ENCODE measurements around the gene TNFRSF9. TPM values are rescaled to one million over a fixed set of nuclear protein-coding genes. Genes with fewer than 3 reads are reported as not detected.

Gene TNFRSF9
- polyA plus RNA-seq, 1 donor (not counting 4 experiments of a cell fraction or from before 2014, with no cell fraction given): not detected

DNA sequence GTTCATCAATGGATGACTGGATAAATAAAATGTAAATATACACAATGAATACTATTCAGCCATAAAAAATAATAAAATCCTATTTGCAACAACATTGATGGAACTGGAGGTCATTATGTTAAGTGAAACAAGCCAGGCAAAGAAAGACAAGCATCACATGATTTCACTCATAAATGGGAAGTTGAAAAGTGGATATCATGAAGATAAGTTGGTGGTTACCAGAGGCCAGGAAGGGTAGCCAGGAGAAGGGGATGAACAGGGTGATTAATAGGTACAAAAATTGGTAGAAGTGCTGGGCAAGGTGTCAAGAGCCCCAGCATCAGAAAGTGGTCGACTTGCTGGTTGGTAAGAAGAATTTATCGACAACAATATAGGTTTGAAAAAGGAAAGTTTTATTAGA is 19.5 kb upstream of the TNFRSF9 start:
- dilution Hi-C loops (cut with MboI; ENCODE audit: extremely low pct_ligation_motif_present, low sequenced_read_pairs): no loop called here
- no peaks in the 10 kb centered on the region for H3K27me3 ChIP-seq (ENCODE audit: control insufficient read depth, extremely low read depth, insufficient read depth, low read length)
- peaks cover 6% of the 10 kb centered on the region for H3K4me1 ChIP-seq (ENCODE audit: control insufficient read depth, extremely low read depth, insufficient read depth, low read length)
- TF ChIP-seq, protein P1, sequence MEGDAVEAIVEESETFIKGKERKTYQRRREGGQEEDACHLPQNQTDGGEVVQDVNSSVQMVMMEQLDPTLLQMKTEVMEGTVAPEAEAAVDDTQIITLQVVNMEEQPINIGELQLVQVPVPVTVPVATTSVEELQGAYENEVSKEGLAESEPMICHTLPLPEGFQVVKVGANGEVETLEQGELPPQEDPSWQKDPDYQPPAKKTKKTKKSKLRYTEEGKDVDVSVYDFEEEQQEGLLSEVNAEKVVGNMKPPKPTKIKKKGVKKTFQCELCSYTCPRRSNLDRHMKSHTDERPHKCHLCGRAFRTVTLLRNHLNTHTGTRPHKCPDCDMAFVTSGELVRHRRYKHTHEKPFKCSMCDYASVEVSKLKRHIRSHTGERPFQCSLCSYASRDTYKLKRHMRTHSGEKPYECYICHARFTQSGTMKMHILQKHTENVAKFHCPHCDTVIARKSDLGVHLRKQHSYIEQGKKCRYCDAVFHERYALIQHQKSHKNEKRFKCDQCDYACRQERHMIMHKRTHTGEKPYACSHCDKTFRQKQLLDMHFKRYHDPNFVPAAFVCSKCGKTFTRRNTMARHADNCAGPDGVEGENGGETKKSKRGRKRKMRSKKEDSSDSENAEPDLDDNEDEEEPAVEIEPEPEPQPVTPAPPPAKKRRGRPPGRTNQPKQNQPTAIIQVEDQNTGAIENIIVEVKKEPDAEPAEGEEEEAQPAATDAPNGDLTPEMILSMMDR (optimal IDR thresholded peaks at IDR 0.05 in 1 of 3, IDR thresholded peaks at IDR 0.05 in 1 of 3, conservative IDR thresholded peaks at IDR 0.05 in 1 of 3; ENCODE audit: extremely low read depth in 1 of 3, insufficient read depth in 2 of 3, low read length in 3 of 3): no peak
- TF ChIP-seq EZH2 (IDR thresholded peaks at IDR 0.05; ENCODE audit: low read length): no peak
- no peaks in the 10 kb centered on the region for H3K9me1 ChIP-seq (ENCODE audit: control insufficient read depth, extremely low read depth, insufficient read depth, low read length)
- no peaks in the 10 kb centered on the region for H3K9me3 ChIP-seq (ENCODE audit: control insufficient read depth, low read depth, low read length)
- peaks cover 5 to 16% of the 10 kb centered on the region in 2 experiments for H3K36me3 ChIP-seq (ENCODE audit: control insufficient read depth in 2 of 2, extremely low read depth in 1 of 2, insufficient read depth in 2 of 2, low read length in 2 of 2)
- no peak overlapping the region for H3K27ac ChIP-seq (ENCODE audit: control insufficient read depth, insufficient read depth, low read length)
- FAIRE-seq (no peak), DNase-seq (ENCODE audit: low read depth, low spot score) (no peak)
- H3K4me3 ChIP-seq (ENCODE audit: control insufficient read depth in 2 of 3, extremely low read depth in 1 of 3, insufficient read depth in 2 of 3, low read depth in 1 of 3, low read length in 3 of 3): peak overlapping the region in 2 of 3 experiments; percentile 95 to 98
- H2AFZ ChIP-seq (ENCODE audit: control insufficient read depth, low read length): no peak overlapping the region
- H4K20me1 ChIP-seq (ENCODE audit: control insufficient read depth, extremely low read depth, insufficient read depth, low read length): no peaks in the 10 kb centered on the region
- peaks cover 39% of the 10 kb centered on the region for H3K79me2 ChIP-seq (ENCODE audit: control insufficient read depth, insufficient read depth, low read length)
- peak overlapping the region; percentile 89 for H3K4me2 ChIP-seq (ENCODE audit: control insufficient read depth, extremely low read depth, insufficient read depth, low read depth, low read length)
- H3K9ac ChIP-seq (ENCODE audit: control insufficient read depth, extremely low read depth, insufficient read depth, low read length): peak overlapping the region; percentile 94

DNA sequence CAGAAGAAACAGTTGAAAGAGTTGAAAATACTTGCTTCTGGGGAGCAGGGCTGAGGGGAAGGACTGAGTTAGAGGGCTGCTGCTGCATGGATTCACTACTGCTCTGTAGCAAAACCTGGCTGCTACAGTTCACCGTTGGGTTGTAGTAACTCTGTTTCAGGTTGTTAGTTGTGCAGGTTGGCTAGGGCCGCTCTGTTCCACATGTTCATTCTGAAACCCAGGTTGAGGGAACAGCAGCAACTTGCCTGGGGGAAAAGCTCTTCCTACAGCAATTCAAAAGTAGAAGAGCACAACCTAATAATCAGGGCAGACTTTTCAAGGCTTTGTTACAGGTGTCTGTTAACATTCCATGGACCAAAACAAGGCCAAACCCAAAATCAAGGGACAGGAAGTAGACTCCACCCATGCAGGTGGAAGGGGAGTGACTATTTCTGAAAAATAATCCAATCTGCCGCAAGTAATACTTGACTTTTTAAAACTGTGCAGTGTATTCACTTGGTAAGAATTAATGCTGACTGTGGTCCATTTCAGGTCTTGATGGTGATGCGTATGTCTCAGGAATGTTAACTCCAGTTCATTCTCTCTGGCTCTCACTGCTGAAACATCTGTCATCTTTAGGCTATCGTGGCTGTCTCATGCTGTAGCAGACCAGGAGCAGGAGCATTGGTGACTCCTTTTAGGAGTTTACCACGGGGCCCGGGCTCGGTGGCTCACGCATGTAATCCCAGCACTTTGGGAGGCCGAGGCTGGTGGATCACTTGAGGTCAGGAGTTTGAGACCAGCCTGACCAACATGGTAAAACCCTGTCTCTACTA is 15.8 kb upstream of the TNFRSF9 start:
- Histone ChIP-seq H3K4me3 (ENCODE audit: control insufficient read depth in 2 of 3, extremely low read depth in 1 of 3, insufficient read depth in 2 of 3, low read depth in 1 of 3, low read length in 3 of 3) (no peak overlapping the region), H3K9me3 (ENCODE audit: control insufficient read depth, low read depth, low read length) (no peaks in the 10 kb centered on the region), H2AFZ (ENCODE audit: control insufficient read depth, low read length) (no peak overlapping the region), H3K36me3 (ENCODE audit: control insufficient read depth in 2 of 2, extremely low read depth in 1 of 2, insufficient read depth in 2 of 2, low read length in 2 of 2) (no peaks in the 10 kb centered on the region), H4K20me1 (ENCODE audit: control insufficient read depth, extremely low read depth, insufficient read depth, low read length) (no peaks in the 10 kb centered on the region), H3K9ac (ENCODE audit: control insufficient read depth, extremely low read depth, insufficient read depth, low read length) (no peak overlapping the region), H3K79me2 (ENCODE audit: control insufficient read depth, insufficient read depth, low read length) (peaks cover 4% of the 10 kb centered on the region), H3K9me1 (ENCODE audit: control insufficient read depth, extremely low read depth, insufficient read depth, low read length) (no peaks in the 10 kb centered on the region), H3K27ac (ENCODE audit: control insufficient read depth, insufficient read depth, low read length) (no peak overlapping the region), H3K4me2 (ENCODE audit: control insufficient read depth, extremely low read depth, insufficient read depth, low read depth, low read length) (no peak overlapping the region), H3K27me3 (ENCODE audit: control insufficient read depth, extremely low read depth, insufficient read depth, low read length) (no peaks in the 10 kb centered on the region), H3K4me1 (ENCODE audit: control insufficient read depth, extremely low read depth, insufficient read depth, low read length) (peaks cover 12% of the 10 kb centered on the region)
- FAIRE-seq (no peak), DNase-seq (ENCODE audit: low read depth, low spot score) (no peak)
- no peak for TF ChIP-seq EZH2 (IDR thresholded peaks at IDR 0.05; ENCODE audit: low read length)
- TF ChIP-seq, protein P1 (optimal IDR thresholded peaks at IDR 0.05 in 1 of 3, IDR thresholded peaks at IDR 0.05 in 1 of 3, conservative IDR thresholded peaks at IDR 0.05 in 1 of 3; ENCODE audit: extremely low read depth in 1 of 3, insufficient read depth in 2 of 3, low read length in 3 of 3): no peak
- dilution Hi-C loops (cut with MboI; ENCODE audit: extremely low pct_ligation_motif_present, low sequenced_read_pairs): no loop called here

Data from keratinocyte (primary cell).